Ovary (tissue), 3 donors: Measurements from ENCODE around the gene ARG2.

Experiments
- CTCF ChIP-seq, 3 donors: fragments of 450-650 bp in 2 of 3; fragments of 200-600 bp in 1 of 3; IDR thresholded peaks; one replicate each; pipeline versions ENCODE4 v1.5.1 to v1.8.0; 2016 to 2022; ENCODE audit warnings: antibody characterized with exemption in 3 of 3, mild to moderate bottlenecking in 1 of 3
- EP300 ChIP-seq: sonication (generic); formaldehyde crosslinking; IDR thresholded peaks from one replicate; pipeline ENCODE4 v1.6.1; 2017; ENCODE audit warnings: antibody characterized with exemption
- POLR2A ChIP-seq: fragments of 450-650 bp; IDR thresholded peaks from one replicate; pipeline ENCODE4 v1.6.1; 2017; ENCODE audit warnings: antibody characterized with exemption, mild to moderate bottlenecking, moderate library complexity
- donor health status: DM: no; HTN: no; CAD: no.

DNA sequence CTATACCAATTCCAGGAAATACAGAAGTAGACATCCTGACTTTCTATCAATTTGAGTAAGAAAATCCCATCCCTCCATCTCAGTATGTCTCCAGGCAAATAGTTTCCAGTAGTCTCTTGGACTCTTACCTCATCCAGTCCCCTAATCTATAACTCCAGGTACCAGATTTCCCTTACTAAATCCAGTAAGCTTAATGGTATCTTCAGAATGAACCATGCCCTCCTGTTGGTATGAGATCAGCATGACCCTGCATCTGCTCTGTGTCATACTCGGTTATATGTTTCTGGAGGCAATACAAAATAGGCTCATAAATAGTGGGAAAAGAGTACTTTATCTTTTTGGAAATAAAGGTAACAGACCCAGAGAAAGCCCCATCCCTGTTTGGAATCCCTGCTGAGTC, 38.1 kb upstream of the ARG2 start:
- TF ChIP-seq POLR2A (no peak), CTCF (IDR thresholded peaks at IDR 0.05) (no peak), EP300 (no peak)
